ENCODE results near the gene DHRS1.

DHRS1 gene

DNA sequence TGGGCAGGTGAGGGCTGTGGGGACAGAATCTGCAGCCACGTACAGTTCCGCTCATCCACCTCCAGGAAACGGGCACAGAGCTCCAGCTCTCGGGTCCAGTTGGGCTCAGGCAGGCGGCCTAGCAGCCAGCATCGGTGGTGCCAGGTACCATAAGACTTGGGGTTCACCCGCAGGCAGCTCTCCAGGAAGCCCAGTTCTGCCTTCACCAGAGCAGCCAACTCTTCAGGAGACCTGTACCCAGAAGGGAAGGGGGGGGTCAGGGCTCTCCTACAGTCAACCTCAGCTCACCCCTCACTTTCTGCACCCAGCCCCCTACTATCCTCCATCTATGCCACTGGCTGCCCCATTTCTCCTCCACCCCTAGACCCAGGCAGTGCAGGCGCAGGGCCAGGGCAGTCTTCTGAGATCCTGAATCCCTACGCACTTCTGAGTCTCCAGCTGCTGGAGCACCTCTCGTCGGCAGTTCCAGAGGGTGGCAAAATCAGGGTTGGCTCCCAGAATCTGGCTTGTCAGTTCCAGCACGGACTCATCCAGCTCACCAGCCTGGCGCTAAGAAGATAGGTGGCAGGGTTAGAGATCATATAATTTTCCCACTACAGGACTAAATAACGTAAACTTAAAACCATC is 29.6 kb downstream of the DHRS1 start:
- Mint-ChIP-seq H3K4me3 (peak overlapping the region; percentile 85), H3K9me3 (no peaks in the 10 kb centered on the region)
- CTCF ChIA-PET = interaction anchor here (0.8 to 12.6 kb wide), 11 partner anchors 11 to 212 kb away, joined by 3 to 110 read pairs (median 6); partner anchors contain the start of genes CIDEB, DHRS1, LTB4R and NOP9

DNA sequence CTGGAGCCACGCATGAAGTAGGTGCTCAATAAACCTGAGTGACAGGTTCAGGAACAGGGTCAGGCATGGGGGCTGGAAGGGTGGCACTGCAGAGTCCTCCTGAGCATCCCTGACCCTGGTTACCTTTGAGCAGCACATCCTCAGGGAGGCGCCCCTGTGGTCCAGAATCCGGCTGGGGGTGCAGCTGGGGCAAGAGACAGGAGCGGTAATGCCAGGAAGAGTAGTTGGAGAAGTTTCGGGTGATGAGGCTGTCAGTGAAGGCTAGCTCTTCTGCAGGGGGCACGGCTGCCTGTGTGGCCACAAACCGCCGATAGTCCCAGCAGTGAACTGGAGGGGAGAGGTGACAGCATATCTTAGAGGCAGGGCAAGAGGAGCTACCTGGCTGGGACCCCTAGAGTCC is 30.2 kb downstream of the DHRS1 start:
- Mint-ChIP-seq H3K27ac (peak overlapping the region; percentile 52), H3K9me3 (no peaks in the 10 kb centered on the region), H3K4me3 (no peak overlapping the region), H3K27me3 (no peaks in the 10 kb centered on the region), H3K36me3 (peaks cover 20% of the 10 kb centered on the region), H3K4me1 (peaks cover 46% of the 10 kb centered on the region)
- CTCF ChIA-PET = interaction anchor here (0.8 to 12.6 kb wide), 9 partner anchors 11 to 212 kb away, joined by 3 to 110 read pairs (median 4); partner anchors contain the start of genes CIDEB, DHRS1, LTB4R and NOP9
- DNase-seq = no peak

More for the DNA sequence above, 29.6 kb downstream of the DHRS1 start:
- Mint-ChIP-seq H3K27me3 (no peaks in the 10 kb centered on the region), H3K36me3 (peaks cover 18% of the 10 kb centered on the region), H3K4me1 (peaks cover 49% of the 10 kb centered on the region), H3K27ac (peak overlapping the region; percentile 57)
- DNase-seq = no peak

GRCh38 chr14:24268225-24268624 is 31.4 kb downstream of the DHRS1 start:
- Mint-ChIP-seq H3K4me1 (peaks cover 35% of the 10 kb centered on the region), H3K27ac (no peak overlapping the region), H3K9me3 (no peaks in the 10 kb centered on the region), H3K4me3 (no peak overlapping the region), H3K36me3 (peaks cover 20% of the 10 kb centered on the region), H3K27me3 (no peaks in the 10 kb centered on the region)
- CTCF ChIA-PET = interaction anchor here (1.4 to 1.8 kb wide), 2 partner anchors 18 to 40 kb away, joined by 3 to 5 read pairs; partner anchors contain the start of gene CIDEB
- DNase-seq = no peak

DNA sequence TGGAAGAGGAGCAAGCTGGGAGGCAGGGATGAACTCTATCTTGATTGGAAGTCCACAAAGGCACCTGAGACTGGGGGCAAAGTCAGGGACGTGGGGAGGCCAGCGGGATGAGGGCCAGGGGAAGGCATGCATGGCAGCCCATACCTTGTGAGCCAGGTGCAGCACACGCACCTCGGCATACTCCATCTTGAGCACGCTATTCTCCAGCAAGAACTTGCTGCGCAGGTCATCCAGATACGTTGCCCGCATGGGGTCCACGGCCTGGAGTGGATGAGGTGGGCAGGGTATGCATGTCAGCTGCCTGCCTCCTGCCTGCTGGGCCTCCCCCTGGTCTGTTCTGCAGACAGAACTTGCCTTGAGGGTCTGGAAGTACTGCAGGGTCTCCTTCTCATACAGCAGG is 32.1 kb downstream of the DHRS1 start:
- H3K27ac Mint-ChIP-seq = no peak overlapping the region
- CTCF ChIA-PET = interaction anchor here (1.8 kb wide), 1 partner anchor 17 kb away, joined by 5 read pairs; no protein-coding TSS in a partner anchor
- no peaks in the 10 kb centered on the region for H3K9me3 Mint-ChIP-seq
- peaks cover 20% of the 10 kb centered on the region for H3K36me3 Mint-ChIP-seq
- no peak for DNase-seq
- H3K4me1 Mint-ChIP-seq = peaks cover 29% of the 10 kb centered on the region
- H3K27me3 Mint-ChIP-seq = no peaks in the 10 kb centered on the region
- H3K4me3 Mint-ChIP-seq = no peak overlapping the region

- peaks cover 20% of the 10 kb centered on the region for H3K36me3 Mint-ChIP-seq
Measured at GRCh38 chr14:24266344-24267244, 33.0 kb downstream of the DHRS1 start.

GRCh38 chr14:24264298-24264697 is 35.3 kb downstream of the DHRS1 start:
- DNase-seq = no peak
- H3K36me3 Mint-ChIP-seq = peaks cover 18% of the 10 kb centered on the region
- no peaks in the 10 kb centered on the region for H3K9me3 Mint-ChIP-seq
- no peak overlapping the region for H3K27ac Mint-ChIP-seq
- H3K4me1 Mint-ChIP-seq = peaks cover 2% of the 10 kb centered on the region
- no peaks in the 10 kb centered on the region for H3K27me3 Mint-ChIP-seq
- CTCF ChIA-PET = interaction anchor here (0.5 kb wide), 1 partner anchor 52 kb away, joined by 3 read pairs; no protein-coding TSS in a partner anchor
- no peak overlapping the region for H3K4me3 Mint-ChIP-seq

More at GRCh38 chr14:24266344-24267244, 33.0 kb downstream of the DHRS1 start:
- peaks cover 20% of the 10 kb centered on the region for H3K4me1 Mint-ChIP-seq
- H3K27ac Mint-ChIP-seq = peak overlapping the region; percentile 46
- no peaks in the 10 kb centered on the region for H3K27me3 Mint-ChIP-seq
- H3K9me3 Mint-ChIP-seq = no peaks in the 10 kb centered on the region
- CTCF ChIA-PET = no interaction called here
- H3K4me3 Mint-ChIP-seq = no peak overlapping the region
- DNase-seq = no peak

- CTCF ChIA-PET = no interaction called here
- no peaks in the 10 kb centered on the region for H3K4me1 Mint-ChIP-seq
- H3K4me3 Mint-ChIP-seq = no peak overlapping the region
- no peaks in the 10 kb centered on the region for H3K27me3 Mint-ChIP-seq
- H3K36me3 Mint-ChIP-seq = peaks cover 15% of the 10 kb centered on the region
- no peak overlapping the region for H3K27ac Mint-ChIP-seq
- no peaks in the 10 kb centered on the region for H3K9me3 Mint-ChIP-seq
- DNase-seq = no peak
Measured at GRCh38 chr14:24263848-24264247, 35.7 kb downstream of the DHRS1 start.

DNA sequence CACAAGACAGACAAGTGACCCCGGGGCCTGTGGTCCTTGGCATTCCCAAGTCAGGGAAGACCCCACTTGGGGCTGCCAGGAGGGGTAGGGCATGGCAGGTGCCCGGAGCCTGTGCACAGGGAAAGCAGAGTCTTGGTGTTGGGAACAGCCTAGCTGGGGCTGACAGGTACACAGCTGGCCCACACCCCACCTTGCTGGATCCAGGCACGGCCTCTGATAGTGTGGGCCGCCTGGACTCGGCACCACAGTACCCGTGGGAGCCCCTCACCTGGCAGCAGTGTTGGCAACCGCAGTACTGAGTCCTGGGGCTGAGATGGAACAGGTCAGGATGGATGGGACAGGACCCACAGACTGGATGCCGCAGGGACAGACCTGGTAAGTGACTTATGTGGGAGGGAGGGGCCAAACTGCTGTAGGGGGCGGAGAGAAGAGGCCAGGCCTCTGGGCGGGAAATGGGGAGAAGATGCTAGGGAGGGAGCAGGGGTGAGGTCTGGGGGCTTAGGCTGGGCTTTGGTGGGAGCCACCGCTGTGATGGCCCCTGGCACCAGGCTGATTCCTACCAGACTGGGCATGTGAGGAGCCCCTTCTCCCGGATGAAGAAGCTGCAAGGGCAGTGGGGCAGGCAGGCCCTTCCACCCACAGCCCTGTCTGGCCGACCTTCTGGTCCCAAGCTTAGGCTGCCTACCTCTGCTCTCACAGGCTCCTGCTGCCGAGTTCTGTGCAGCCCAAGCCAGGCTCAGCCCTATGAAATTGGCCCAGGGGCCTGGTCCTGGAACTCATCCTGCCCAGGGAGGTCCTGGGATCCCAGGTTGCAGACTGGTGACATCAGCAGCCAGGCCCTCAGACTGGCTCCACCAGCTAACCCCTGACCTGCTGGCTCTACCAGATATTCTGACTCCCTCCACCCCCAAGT is 36.5 kb downstream of the DHRS1 start, which contains the start of gene TGM1:
Gene TGM1 (minus strand): TSS at position 357 of the 913 bp plus-strand sequence. CDS start 825 bp downstream, outside the sequence.
- no peak within 1 kb of the TSS for H3K4me3 Mint-ChIP-seq
- H3K36me3 Mint-ChIP-seq = peaks cover 15% of the 10 kb centered on the region
- H3K27ac Mint-ChIP-seq = no peak within 1 kb of the TSS
- H3K27me3 Mint-ChIP-seq = no peaks in the 10 kb centered on the region
- DNase-seq = no peak
- no peaks in the 10 kb centered on the region for H3K4me1 Mint-ChIP-seq
- H3K9me3 Mint-ChIP-seq = no peaks in the 10 kb centered on the region
- CTCF ChIA-PET = no interaction called here

GRCh38 chr14:24261969-24262327 is 37.6 kb downstream of the DHRS1 start:
- Mint-ChIP-seq H3K27ac (no peak overlapping the region), H3K36me3 (peaks cover 9% of the 10 kb centered on the region), H3K4me1 (no peaks in the 10 kb centered on the region), H3K9me3 (no peaks in the 10 kb centered on the region), H3K27me3 (no peaks in the 10 kb centered on the region), H3K4me3 (no peak overlapping the region)
- DNase-seq = no peak
- CTCF ChIA-PET = no interaction called here

DNA sequence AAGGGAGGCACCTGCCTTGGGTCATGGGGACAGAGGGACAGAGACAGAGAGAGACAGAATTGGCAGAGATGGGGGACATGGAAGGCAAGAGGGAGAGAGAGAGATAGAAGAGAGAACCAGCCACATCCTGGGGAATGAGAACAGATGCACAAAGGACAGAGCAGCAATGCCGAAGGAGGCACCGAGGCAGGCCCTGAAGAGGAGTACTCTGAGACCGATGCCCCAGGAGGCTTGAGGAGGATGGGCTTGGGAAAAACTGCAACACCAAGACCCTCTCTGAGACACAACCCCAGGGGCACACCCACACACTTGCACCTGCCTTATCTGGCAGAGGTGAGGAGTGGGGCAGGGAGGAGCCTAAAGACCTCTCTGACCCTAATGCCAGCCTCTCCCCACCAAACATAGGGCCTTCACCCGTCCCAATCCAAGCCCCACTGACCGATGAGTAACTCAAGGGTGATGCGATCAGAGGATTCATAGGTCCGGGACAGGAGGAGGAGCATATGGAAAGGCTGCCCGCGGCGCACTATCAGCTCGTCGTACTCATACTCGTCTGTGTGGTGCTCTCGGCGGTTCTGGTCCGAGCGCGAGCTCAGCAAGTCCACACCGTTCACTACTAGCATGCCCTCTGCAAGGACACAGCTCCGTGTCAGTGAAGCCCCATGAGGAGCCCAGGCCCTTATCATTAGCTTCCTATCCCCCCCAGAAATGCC is 38.2 kb downstream of the DHRS1 start:
- H3K36me3 Mint-ChIP-seq = peaks cover 4% of the 10 kb centered on the region
- no peaks in the 10 kb centered on the region for H3K27me3 Mint-ChIP-seq
- no peak overlapping the region for H3K27ac Mint-ChIP-seq
- no peaks in the 10 kb centered on the region for H3K9me3 Mint-ChIP-seq
- no peak for DNase-seq
- no peaks in the 10 kb centered on the region for H3K4me1 Mint-ChIP-seq
- no peak overlapping the region for H3K4me3 Mint-ChIP-seq
- CTCF ChIA-PET = interaction anchor here (1.5 kb wide), 1 partner anchor 19 kb away, joined by 3 read pairs; the partner anchor contains the start of gene TINF2

- Mint-ChIP-seq H3K9me3 (no peaks in the 10 kb centered on the region), H3K27ac (no peak overlapping the region), H3K36me3 (peaks cover 2% of the 10 kb centered on the region), H3K4me1 (no peaks in the 10 kb centered on the region), H3K27me3 (no peaks in the 10 kb centered on the region), H3K4me3 (no peak overlapping the region)
- DNase-seq = no peak
- CTCF ChIA-PET = interaction anchor here (1.5 kb wide), 1 partner anchor 18 kb away, joined by 3 read pairs; the partner anchor contains the start of gene TINF2
Measured at GRCh38 chr14:24260780-24261157, 38.8 kb downstream of the DHRS1 start.

GRCh38 chr14:24260026-24260779 is 39.4 kb downstream of the DHRS1 start:
- H3K9me3 Mint-ChIP-seq = no peaks in the 10 kb centered on the region
- no peak for DNase-seq
- CTCF ChIA-PET = interaction anchor here (1.5 kb wide), 1 partner anchor 18 kb away, joined by 3 read pairs; the partner anchor contains the start of gene TINF2

More at GRCh38 chr14:24260026-24260779, 39.4 kb downstream of the DHRS1 start:
- H3K4me1 Mint-ChIP-seq = no peaks in the 10 kb centered on the region
- H3K27me3 Mint-ChIP-seq = no peaks in the 10 kb centered on the region
- no peak overlapping the region for H3K4me3 Mint-ChIP-seq
- no peak overlapping the region for H3K27ac Mint-ChIP-seq
- H3K36me3 Mint-ChIP-seq = peaks cover 2% of the 10 kb centered on the region
